ENCODE results near the gene LACTBL1.

DNA sequence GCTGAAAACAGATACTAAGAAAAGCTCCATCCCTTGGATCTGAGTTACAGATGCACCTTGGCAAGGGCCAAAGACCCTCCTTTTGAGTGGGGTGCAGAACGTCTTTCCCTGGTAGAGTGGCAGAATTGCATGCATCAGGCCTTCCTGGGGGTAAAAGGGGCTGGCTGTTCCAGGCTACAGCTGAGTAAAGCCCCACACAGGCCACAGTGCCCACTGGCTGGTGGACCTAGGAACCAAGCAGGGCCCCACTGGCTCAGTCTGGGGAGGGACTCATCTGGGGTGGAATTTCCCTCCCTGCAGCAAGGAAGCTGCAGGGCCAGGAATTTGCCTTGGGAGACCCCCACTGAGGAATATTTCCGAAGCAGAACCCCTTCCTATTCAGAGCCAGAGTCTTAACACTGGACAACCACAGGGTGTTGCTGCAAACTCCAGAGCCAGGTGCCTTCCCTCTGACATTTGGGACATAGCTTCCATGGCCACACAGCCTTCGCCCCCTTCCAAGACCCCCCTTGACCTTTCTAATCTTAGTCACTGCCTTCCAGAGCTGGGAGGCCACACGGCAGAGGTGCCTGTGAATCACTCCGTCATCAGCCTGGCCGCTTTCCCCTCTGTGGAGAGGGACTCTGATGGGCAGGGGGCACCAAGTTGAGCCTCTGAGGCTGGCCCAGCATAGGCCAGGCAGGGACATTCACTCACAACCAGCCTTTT lies 52.5 kb downstream of the LACTBL1 start:
- TF ChIP-seq, protein P1, sequence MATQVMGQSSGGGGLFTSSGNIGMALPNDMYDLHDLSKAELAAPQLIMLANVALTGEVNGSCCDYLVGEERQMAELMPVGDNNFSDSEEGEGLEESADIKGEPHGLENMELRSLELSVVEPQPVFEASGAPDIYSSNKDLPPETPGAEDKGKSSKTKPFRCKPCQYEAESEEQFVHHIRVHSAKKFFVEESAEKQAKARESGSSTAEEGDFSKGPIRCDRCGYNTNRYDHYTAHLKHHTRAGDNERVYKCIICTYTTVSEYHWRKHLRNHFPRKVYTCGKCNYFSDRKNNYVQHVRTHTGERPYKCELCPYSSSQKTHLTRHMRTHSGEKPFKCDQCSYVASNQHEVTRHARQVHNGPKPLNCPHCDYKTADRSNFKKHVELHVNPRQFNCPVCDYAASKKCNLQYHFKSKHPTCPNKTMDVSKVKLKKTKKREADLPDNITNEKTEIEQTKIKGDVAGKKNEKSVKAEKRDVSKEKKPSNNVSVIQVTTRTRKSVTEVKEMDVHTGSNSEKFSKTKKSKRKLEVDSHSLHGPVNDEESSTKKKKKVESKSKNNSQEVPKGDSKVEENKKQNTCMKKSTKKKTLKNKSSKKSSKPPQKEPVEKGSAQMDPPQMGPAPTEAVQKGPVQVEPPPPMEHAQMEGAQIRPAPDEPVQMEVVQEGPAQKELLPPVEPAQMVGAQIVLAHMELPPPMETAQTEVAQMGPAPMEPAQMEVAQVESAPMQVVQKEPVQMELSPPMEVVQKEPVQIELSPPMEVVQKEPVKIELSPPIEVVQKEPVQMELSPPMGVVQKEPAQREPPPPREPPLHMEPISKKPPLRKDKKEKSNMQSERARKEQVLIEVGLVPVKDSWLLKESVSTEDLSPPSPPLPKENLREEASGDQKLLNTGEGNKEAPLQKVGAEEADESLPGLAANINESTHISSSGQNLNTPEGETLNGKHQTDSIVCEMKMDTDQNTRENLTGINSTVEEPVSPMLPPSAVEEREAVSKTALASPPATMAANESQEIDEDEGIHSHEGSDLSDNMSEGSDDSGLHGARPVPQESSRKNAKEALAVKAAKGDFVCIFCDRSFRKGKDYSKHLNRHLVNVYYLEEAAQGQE (IDR thresholded peaks at IDR 0.05; ENCODE audit: unreplicated experiment), result no peak
- TF ChIP-seq, protein P2, sequence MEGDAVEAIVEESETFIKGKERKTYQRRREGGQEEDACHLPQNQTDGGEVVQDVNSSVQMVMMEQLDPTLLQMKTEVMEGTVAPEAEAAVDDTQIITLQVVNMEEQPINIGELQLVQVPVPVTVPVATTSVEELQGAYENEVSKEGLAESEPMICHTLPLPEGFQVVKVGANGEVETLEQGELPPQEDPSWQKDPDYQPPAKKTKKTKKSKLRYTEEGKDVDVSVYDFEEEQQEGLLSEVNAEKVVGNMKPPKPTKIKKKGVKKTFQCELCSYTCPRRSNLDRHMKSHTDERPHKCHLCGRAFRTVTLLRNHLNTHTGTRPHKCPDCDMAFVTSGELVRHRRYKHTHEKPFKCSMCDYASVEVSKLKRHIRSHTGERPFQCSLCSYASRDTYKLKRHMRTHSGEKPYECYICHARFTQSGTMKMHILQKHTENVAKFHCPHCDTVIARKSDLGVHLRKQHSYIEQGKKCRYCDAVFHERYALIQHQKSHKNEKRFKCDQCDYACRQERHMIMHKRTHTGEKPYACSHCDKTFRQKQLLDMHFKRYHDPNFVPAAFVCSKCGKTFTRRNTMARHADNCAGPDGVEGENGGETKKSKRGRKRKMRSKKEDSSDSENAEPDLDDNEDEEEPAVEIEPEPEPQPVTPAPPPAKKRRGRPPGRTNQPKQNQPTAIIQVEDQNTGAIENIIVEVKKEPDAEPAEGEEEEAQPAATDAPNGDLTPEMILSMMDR (conservative IDR thresholded peaks at IDR 0.05; ENCODE audit: low read depth in 2 of 2), result no peak
- TF ChIP-seq EZH2 (IDR thresholded peaks at IDR 0.05; ENCODE audit: low read depth, unreplicated experiment), result no peak
